Breast epithelium (tissue), 4 donors: ENCODE results near the gene C1QB. TPM values are rescaled to one million over a fixed set of nuclear protein-coding genes. Genes with fewer than 3 reads are reported as not detected.
A peak's percentile ranks its signal among the peaks of the same experiment; 100 is the strongest.
"Not testable (repeated sequence)": the region's sequence is repeated elsewhere in the genome, so short reads cannot be mapped to it uniquely, and the experiment has no call there.

Source experiments
- DNase-seq, 2 donors: peaks; one replicate each; pipeline ENCODE4 v3.0.0-alpha.2; 2019; ENCODE audit warnings: low spot score in 2 of 2
- H3K27ac ChIP-seq, 2 donors: fragments of 200-600 bp; sonication (generic) in 1 of 2; one replicate each; pipeline ENCODE4 v1.5.1; 2016 to 2019; ENCODE audit warnings: mild to moderate bottlenecking in 1 of 2
- H3K27me3 ChIP-seq, 2 donors: fragments of 200-600 bp; sonication (generic) in 1 of 2; one replicate each; pipeline versions ENCODE4 v1.5.1 to v1.6.0; 2017 to 2019; ENCODE audit warnings: control low read depth in 1 of 2, mild to moderate bottlenecking in 1 of 2
- H3K36me3 ChIP-seq: fragments of 200-600 bp; one replicate; pipeline ENCODE4 v1.5.1; 2019
- H3K4me1 ChIP-seq, 2 donors: fragments of 200-600 bp; sonication (generic); one replicate each; pipeline ENCODE4 v1.5.1; 2016 to 2019; ENCODE audit warnings: control low read depth in 1 of 2
- H3K4me3 ChIP-seq, 3 donors: fragments of 200-600 bp; sonication (generic); 1 replicate in 2 of 3; 2 replicates in 1 of 3; pipeline ENCODE4 v1.5.1; 2016 to 2019; ENCODE audit warnings: mild to moderate bottlenecking in 3 of 3, moderate library complexity in 2 of 3
- H3K9me3 ChIP-seq, 2 donors: fragments of 200-600 bp; sonication (generic) in 1 of 2; one replicate each; pipeline ENCODE4 v1.5.1; 2016 to 2019; ENCODE audit warnings: control low read depth in 1 of 2
- CTCF ChIP-seq, 3 donors: fragments of 450-650 bp; IDR thresholded peaks; one replicate each; pipeline ENCODE4 v1.5.1; 2016 to 2017; ENCODE audit warnings: antibody characterized with exemption in 3 of 3, mild to moderate bottlenecking in 3 of 3, moderate library complexity in 3 of 3
- POLR2A ChIP-seq: fragments of 450-650 bp; IDR thresholded peaks from one replicate; pipeline ENCODE4 v1.6.1; 2016; ENCODE audit warnings: antibody characterized with exemption, mild to moderate bottlenecking, moderate library complexity
- POLR2AphosphoS5 ChIP-seq, 3 donors: sonication (generic); formaldehyde crosslinking; IDR thresholded peaks; one replicate each; pipeline ENCODE4 v1.6.1; 2017; ENCODE audit warnings: antibody characterized with exemption in 3 of 3
- intact Hi-C: fragments of 100-400 bp; cut with DNase I; formaldehyde crosslinking; loops from one replicate; pipeline ENCODE4 v1.15.1; 2023; ENCODE audit warnings: low total_unique reads
- total RNA-seq, 3 donors: library from RNA; depleted of rRNA; stranded (reverse); fragments of >200 nt; gene quantifications; one replicate each; pipeline ENCODE4 v1.1.0, GENCODE V29; 2016

C1QB gene
- total RNA-seq, 3 donors from 2014 or later, result 172 to 706 (median 330) TPM

GRCh38 chr1:22673486-22674409, 20.7 kb downstream of the C1QB start:
- Histone ChIP-seq H3K27ac (no peak overlapping the region), H3K4me1 (no peaks in the 10 kb centered on the region), H3K9me3 (no peaks in the 10 kb centered on the region), H3K4me3 (no peak overlapping the region), H3K27me3 (peaks cover 0 to 21% of the 10 kb centered on the region in 2 donors), H3K36me3 (no peaks in the 10 kb centered on the region)
- no peak for DNase-seq
- TF ChIP-seq POLR2AphosphoS5 (IDR thresholded peaks at IDR 0.05), result no peak
- peak in 2 of 3 donors; percentile 22 to 24 for TF ChIP-seq CTCF (IDR thresholded peaks at IDR 0.05)
- intact Hi-C loops, result no loop called here

GRCh38 chr1:22674410-22674749, 21.3 kb downstream of the C1QB start:
- H3K4me1 ChIP-seq, result no peaks in the 10 kb centered on the region
- H3K27me3 ChIP-seq, result peaks cover 0 to 21% of the 10 kb centered on the region in 2 donors
- H3K4me3 ChIP-seq, result no peak overlapping the region
- H3K36me3 ChIP-seq, result no peaks in the 10 kb centered on the region
- intact Hi-C loops, result no loop called here
- H3K9me3 ChIP-seq, result no peaks in the 10 kb centered on the region
- no peak for DNase-seq
- TF ChIP-seq POLR2AphosphoS5 (IDR thresholded peaks at IDR 0.05) (no peak), CTCF (IDR thresholded peaks at IDR 0.05) (no peak), POLR2A (no peak)
- no peak overlapping the region for H3K27ac ChIP-seq

- DNase-seq, H3K4me3 ChIP-seq, intact Hi-C loops, H3K9me3 ChIP-seq, H3K27ac ChIP-seq, H3K36me3 ChIP-seq, H3K4me1 ChIP-seq: not testable (repeated sequence)
- peaks cover 0 to 19% of the 10 kb centered on the region in 2 donors for H3K27me3 ChIP-seq
Measured at GRCh38 chr1:22676151-22676550, 23.1 kb downstream of the C1QB start.

- Histone ChIP-seq H3K9me3 (no peaks in the 10 kb centered on the region), H3K4me1 (no peaks in the 10 kb centered on the region), H3K4me3 (no peak overlapping the region), H3K27me3 (peaks cover 0 to 12% of the 10 kb centered on the region in 2 donors), H3K36me3 (no peaks in the 10 kb centered on the region), H3K27ac (no peak overlapping the region)
- intact Hi-C loops, result no loop called here
- TF ChIP-seq POLR2A, result no peak
- TF ChIP-seq CTCF (IDR thresholded peaks at IDR 0.05), result no peak
- TF ChIP-seq POLR2AphosphoS5 (IDR thresholded peaks at IDR 0.05), result no peak
- DNase-seq, result no peak
Measured at GRCh38 chr1:22676916-22677583, 24.0 kb downstream of the C1QB start.

GRCh38 chr1:22677931-22678896, 25.2 kb downstream of the C1QB start:
- Histone ChIP-seq H3K36me3 (no peaks in the 10 kb centered on the region), H3K4me3 (no peak overlapping the region), H3K27me3 (peaks cover 0 to 7% of the 10 kb centered on the region in 2 donors), H3K27ac (no peak overlapping the region), H3K4me1 (no peaks in the 10 kb centered on the region), H3K9me3 (no peaks in the 10 kb centered on the region)
- DNase-seq, result no peak
- TF ChIP-seq POLR2AphosphoS5 (IDR thresholded peaks at IDR 0.05), result no peak
- no peak for TF ChIP-seq POLR2A
- TF ChIP-seq CTCF (IDR thresholded peaks at IDR 0.05), result no peak
- intact Hi-C loops, result no loop called here
